H1 (cell line): ENCODE results near the gene DHDDS. TPM values are rescaled to one million over a fixed set of nuclear protein-coding genes. Genes with fewer than 3 reads are reported as not detected.
A peak's percentile ranks its signal among the peaks of the same experiment; 100 is the strongest.

Experiments
- CTCF ChIA-PET: fragments of 300-600 bp; sonication (Branson Sonifier 250); formaldehyde crosslinking; loops from one replicate; lab custom pipeline; 2021; ENCODE audit not compliant: partially characterized antibody; lab: Charles Lee
- POLR2A ChIA-PET: fragments of 300-600 bp; sonication (Branson Sonifier 250); formaldehyde crosslinking; loops from one replicate; lab custom pipeline; 2021; ENCODE audit warnings: inconsistent platforms; ENCODE audit not compliant: partially characterized antibody; lab: Charles Lee
- DNase-seq, 2 experiments: peaks; one replicate each; pipeline versions ENCODE4 v3.0.0 to v3.0.0-alpha.2; 2010 to 2022; ENCODE audit warnings: low spot score in 2 of 2, low read depth in 1 of 2, mixed read lengths in 1 of 2
- FAIRE-seq: peaks from 2 replicates; lab custom pipeline; 2011; peaks lifted over from hg19 to GRCh38; lab: Jason Lieb, UNC
- H2AFZ ChIP-seq: 2 replicates; pipeline ENCODE4 v1.8.1; 2012; ENCODE audit warnings: low read length, inconsistent platforms
- H2AK5ac ChIP-seq: 2 replicates; pipeline ENCODE4 v1.6.1; 2013; ENCODE audit warnings: low read depth, low read length
- H2BK120ac ChIP-seq: replicated peaks from 2 replicates; pipeline ENCODE3; 2013; ENCODE audit warnings: low read depth, low read length, inconsistent platforms
- H2BK12ac ChIP-seq: 2 replicates; pipeline ENCODE4 v1.6.1; 2013; ENCODE audit warnings: low read depth, low read length
- H2BK15ac ChIP-seq: 2 replicates; pipeline ENCODE4 v1.6.1; 2013; ENCODE audit warnings: low read length
- H2BK20ac ChIP-seq: 2 replicates; pipeline ENCODE4 v1.6.1; 2013; ENCODE audit warnings: low read length
- H2BK5ac ChIP-seq: 2 replicates; pipeline ENCODE4 v1.6.1; 2013; ENCODE audit warnings: low read depth, low read length
- H3K14ac ChIP-seq: 2 replicates; pipeline ENCODE4 v1.6.1; 2013; ENCODE audit warnings: inconsistent platforms; ENCODE audit not compliant: insufficient read length
- H3K18ac ChIP-seq: 2 replicates; pipeline ENCODE4 v1.6.1; 2013; ENCODE audit warnings: low read length; ENCODE audit errors: extremely low read depth
- H3K23ac ChIP-seq: 2 replicates; pipeline ENCODE4 v1.6.1; 2013; ENCODE audit warnings: inconsistent platforms; ENCODE audit not compliant: insufficient read length
- H3K23me2 ChIP-seq: 2 replicates; pipeline ENCODE4 v1.6.1; 2013; ENCODE audit warnings: low read depth, low read length
- H3K27ac ChIP-seq: 2 replicates; pipeline ENCODE4 v1.6.1; 2011; ENCODE audit warnings: low read depth, low read length, inconsistent platforms
- H3K27me3 ChIP-seq, 4 experiments: replicated peaks in 1 of 4; 1 replicate in 1 of 4; 2 replicates in 3 of 4; pipeline versions ENCODE4 v1.6.1 to v1.8.1; 2011 to 2013; ENCODE audit warnings: low read length in 3 of 4, mild to moderate bottlenecking in 3 of 4, inconsistent platforms in 2 of 4, mixed read lengths in 2 of 4, moderate library complexity in 1 of 4; ENCODE audit not compliant: control insufficient read depth in 3 of 4, insufficient read depth in 3 of 4; ENCODE audit errors: extremely low read depth in 1 of 4
- H3K36me3 ChIP-seq, 4 experiments: 2 replicates each; pipeline versions ENCODE4 v1.6.1 to v1.8.1; 2011 to 2013; ENCODE audit warnings: mild to moderate bottlenecking in 4 of 4, low read length in 3 of 4, moderate library complexity in 2 of 4, control low read depth in 1 of 4, inconsistent platforms in 1 of 4; ENCODE audit not compliant: insufficient read depth in 4 of 4, control insufficient read depth in 2 of 4
- H3K4ac ChIP-seq: replicated peaks from 2 replicates; pipeline ENCODE3; 2013; ENCODE audit warnings: low read length, low read depth, mixed read lengths, inconsistent platforms; ENCODE audit not compliant: insufficient read length
- H3K4me1 ChIP-seq, 4 experiments: replicated peaks in 1 of 4; 1 replicate in 1 of 4; 2 replicates in 3 of 4; pipeline versions ENCODE4 v1.6.1 to v1.8.1; 2011 to 2013; ENCODE audit warnings: low read length in 3 of 4, inconsistent platforms in 2 of 4, mixed read lengths in 1 of 4; ENCODE audit not compliant: insufficient read depth in 4 of 4, control insufficient read depth in 3 of 4
- H3K4me2 ChIP-seq, 2 experiments: 2 replicates each; pipeline versions ENCODE4 v1.6.1 to v1.8.1; 2011 to 2013; ENCODE audit warnings: low read depth in 2 of 2, low read length in 2 of 2, control low read depth in 1 of 2, inconsistent platforms in 1 of 2, mild to moderate bottlenecking in 1 of 2; ENCODE audit not compliant: insufficient read depth in 1 of 2
- H3K4me3 ChIP-seq, 4 experiments: fragments of 200-600, 300-600 bp in 1 of 4; sonication (generic), shearing (Covaris generic), sonication (Bioruptor Twin) in 1 of 4; 2 replicates each; pipeline versions ENCODE4 v1.5.1 to v1.8.1; 2011 to 2016; ENCODE audit warnings: low read length in 4 of 4, low read depth in 3 of 4, control low read depth in 2 of 4, inconsistent platforms in 2 of 4, mild to moderate bottlenecking in 2 of 4, mixed read lengths in 1 of 4, moderate library complexity in 1 of 4; ENCODE audit not compliant: insufficient read depth in 2 of 4; ENCODE audit errors: extremely low read depth in 1 of 4
- H3K56ac ChIP-seq: replicated peaks from 2 replicates; pipeline ENCODE3; 2013; ENCODE audit warnings: low read depth, mild to moderate bottlenecking, mixed read lengths, low read length, inconsistent platforms; ENCODE audit not compliant: insufficient read length
- H3K79me1 ChIP-seq: 2 replicates; pipeline ENCODE4 v1.6.1; 2013; ENCODE audit warnings: low read depth, low read length, control low read depth
- H3K79me2 ChIP-seq, 2 experiments: 2 replicates each; pipeline versions ENCODE4 v1.6.1 to v1.8.1; 2012 to 2013; ENCODE audit warnings: low read length in 2 of 2, mild to moderate bottlenecking in 2 of 2, inconsistent platforms in 1 of 2; ENCODE audit not compliant: insufficient read depth in 2 of 2, control insufficient read depth in 1 of 2
- H3K9ac ChIP-seq, 4 experiments: replicated peaks in 1 of 4; 1 replicate in 1 of 4; 2 replicates in 3 of 4; pipeline versions ENCODE4 v1.6.1 to v1.8.1; 2011 to 2013; ENCODE audit warnings: low read depth in 3 of 4, low read length in 3 of 4, control low read depth in 2 of 4, mild to moderate bottlenecking in 2 of 4, moderate library complexity in 2 of 4, inconsistent platforms in 1 of 4; ENCODE audit errors: extremely low read depth in 1 of 4
- H3K9me3 ChIP-seq, 2 experiments: 2 replicates each; pipeline versions ENCODE4 v1.6.1 to v1.8.1; 2012 to 2013; ENCODE audit warnings: mild to moderate bottlenecking in 2 of 2, moderate library complexity in 2 of 2, control low read depth in 1 of 2, inconsistent platforms in 1 of 2, low read depth in 1 of 2, low read length in 1 of 2, mixed read lengths in 1 of 2; ENCODE audit not compliant: insufficient read depth in 2 of 2
- H4K20me1 ChIP-seq, 2 experiments: replicated peaks in 1 of 2; 2 replicates each; pipeline versions ENCODE3 to v1.8.1; 2011 to 2013; ENCODE audit warnings: inconsistent platforms in 2 of 2, low read length in 2 of 2, mild to moderate bottlenecking in 1 of 2; ENCODE audit not compliant: insufficient read depth in 2 of 2, control insufficient read depth in 1 of 2
- H4K5ac ChIP-seq: 2 replicates; pipeline ENCODE4 v1.6.1; 2013; ENCODE audit warnings: low read length, low read depth, mixed read lengths, inconsistent platforms; ENCODE audit not compliant: insufficient read length
- H4K8ac ChIP-seq: 2 replicates; pipeline ENCODE4 v1.8.0; 2013; ENCODE audit warnings: mild to moderate bottlenecking, moderate library complexity, low read length, inconsistent platforms; ENCODE audit not compliant: insufficient read depth; ENCODE audit errors: extremely low read depth
- H4K91ac ChIP-seq: replicated peaks from 2 replicates; pipeline ENCODE3; 2013; ENCODE audit warnings: low read length, mixed read lengths, inconsistent platforms; ENCODE audit not compliant: insufficient read length
- CBX8 ChIP-seq: fragments of 300-800, 300-1000 bp; sonication (generic); IDR thresholded peaks from 2 replicates; pipeline ENCODE4 v1.7.1; 2016; ENCODE audit warnings: low read depth, low read length, borderline replicate concordance
- FOSL1 ChIP-seq: IDR thresholded peaks from 2 replicates; pipeline ENCODE4 v1.6.1; 2011; ENCODE audit warnings: mild to moderate bottlenecking, low read depth, low read length, moderate library complexity; ENCODE audit not compliant: insufficient read depth
- JUN ChIP-seq: IDR thresholded peaks from 2 replicates; pipeline ENCODE4 v1.6.1; 2011; ENCODE audit warnings: low read depth, mild to moderate bottlenecking, improper control_type of control experiment, low read length
- POLR2A ChIP-seq, 2 experiments: IDR thresholded peaks; 1 replicate in 1 of 2; 2 replicates in 1 of 2; pipeline ENCODE4 v1.6.1; 2011; ENCODE audit warnings: low read depth in 2 of 2, low read length in 2 of 2, mild to moderate bottlenecking in 2 of 2; ENCODE audit errors: control extremely low read depth in 1 of 2
- POLR2AphosphoS5 ChIP-seq: IDR thresholded peaks from 2 replicates; pipeline ENCODE4 v1.6.1; 2011; ENCODE audit warnings: low read depth, low read length
- TEAD4 ChIP-seq: IDR thresholded peaks from 2 replicates; pipeline ENCODE4 v1.6.1; 2012; ENCODE audit warnings: low read depth, low read length, inconsistent platforms, mixed read lengths
- WGBS, 2 experiments: shearing (Covaris generic) in 1 of 2; methylation state at CpG; one replicate each; pipeline versions ENCODE4 v1.1.6 to v1.1.7; 2013 to 2015; ENCODE audit warnings: low lambda C conversion rate in 2 of 2, mixed read lengths in 2 of 2, inconsistent platforms in 1 of 2, low coverage in 1 of 2, missing lambda C conversion rate in 1 of 2; ENCODE audit not compliant: insufficient replicate concordance in 2 of 2, insufficient coverage in 1 of 2, insufficient read length in 1 of 2; ENCODE audit errors: extremely low coverage in 1 of 2, missing lambda C conversion rate in 1 of 2; 5-methylcytosine and 5-hydroxymethylcytosine counted together
- polyA plus RNA-seq, 7 experiments: library from polyadenylated mRNA; depleted of rRNA in 3 of 7; stranded (reverse) in 5 of 7; unstranded in 2 of 7; fragments of >200 nt in 5 of 7; fragments of 200-250 nt in 2 of 7; gene quantifications; 1 replicate in 5 of 7; 2 replicates in 1 of 7; 4 replicates in 1 of 7; pipeline versions ENCODE4 v1.2.1 to v1.2.3, GENCODE V29; 2011 to 2013; ENCODE audit warnings: missing spikeins in 2 of 7, mixed read lengths in 2 of 7
- total RNA-seq: library from RNA; stranded (reverse); fragmentation: NEBNext Ultra II Directional; extraction: Animal tissue kit (Norgen Biotek cat#: 25700); gene quantifications from 2 replicates; pipeline ENCODE4 v1.2.1, GENCODE V29; 2021
- TF ChIP-seq, protein P1 (sequence below): IDR thresholded peaks from 2 replicates; pipeline ENCODE4 v1.6.1; 2012; ENCODE audit warnings: low read length, inconsistent platforms

DHDDS gene
- total and polyA plus RNA-seq, 2 of the 8 experiments (the other 6 are each of a cell fraction or from before 2014, with no cell fraction given): 28.3 to 44.6 TPM

DNA sequence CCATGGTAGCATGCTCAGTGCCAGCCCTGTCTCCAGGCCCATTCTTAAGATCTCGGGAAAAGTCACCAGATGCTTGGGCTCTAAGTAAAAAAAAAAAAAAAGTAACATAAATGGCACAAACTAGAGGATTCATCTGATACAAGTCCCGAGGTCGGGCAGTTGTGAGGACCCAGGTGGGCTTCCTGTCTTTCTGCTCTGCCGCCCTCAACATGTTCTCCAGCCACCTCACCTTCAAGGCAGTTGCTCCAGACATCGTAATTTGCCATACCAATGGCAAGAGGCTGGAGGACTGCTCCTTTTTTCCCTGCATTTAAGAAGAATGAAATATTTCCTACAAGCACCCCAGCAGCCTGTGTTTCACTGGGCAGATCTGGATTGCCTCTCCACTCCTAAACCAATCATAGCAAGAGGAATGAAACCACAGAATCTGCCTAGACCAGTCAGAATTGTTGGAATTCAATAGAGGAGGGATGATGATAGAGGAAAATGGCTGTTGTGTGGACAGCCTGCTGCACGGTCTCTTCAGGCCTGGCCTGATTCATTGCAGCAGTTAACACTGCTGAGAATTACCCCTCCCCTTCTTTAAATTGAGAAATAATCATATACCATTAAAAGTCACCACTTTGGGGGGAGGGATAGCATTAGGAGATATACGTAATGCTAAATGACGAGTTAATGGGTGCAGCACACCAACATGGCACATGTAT, 45.5 kb downstream of the DHDDS start:
- no peaks in the 10 kb centered on the region for H3K27me3 ChIP-seq
- H3K56ac ChIP-seq: no peak overlapping the region
- H3K4ac ChIP-seq: no peak overlapping the region
- no peaks in the 10 kb centered on the region; the same call in 1 of the 2 replicates for H3K79me1 ChIP-seq
- TF ChIP-seq CBX8 (no peak), POLR2AphosphoS5 (peak; percentile 86), JUN (no peak), POLR2A (IDR thresholded peaks at IDR 0.05; ENCODE audit: control extremely low read depth in 1 of 2, low read depth in 2 of 2, low read length in 2 of 2) (peak; percentile 42 to 76; a peak in 2 of 3 replicates), FOSL1 (no peak), TEAD4 (no peak)
- TF ChIP-seq, protein P1, sequence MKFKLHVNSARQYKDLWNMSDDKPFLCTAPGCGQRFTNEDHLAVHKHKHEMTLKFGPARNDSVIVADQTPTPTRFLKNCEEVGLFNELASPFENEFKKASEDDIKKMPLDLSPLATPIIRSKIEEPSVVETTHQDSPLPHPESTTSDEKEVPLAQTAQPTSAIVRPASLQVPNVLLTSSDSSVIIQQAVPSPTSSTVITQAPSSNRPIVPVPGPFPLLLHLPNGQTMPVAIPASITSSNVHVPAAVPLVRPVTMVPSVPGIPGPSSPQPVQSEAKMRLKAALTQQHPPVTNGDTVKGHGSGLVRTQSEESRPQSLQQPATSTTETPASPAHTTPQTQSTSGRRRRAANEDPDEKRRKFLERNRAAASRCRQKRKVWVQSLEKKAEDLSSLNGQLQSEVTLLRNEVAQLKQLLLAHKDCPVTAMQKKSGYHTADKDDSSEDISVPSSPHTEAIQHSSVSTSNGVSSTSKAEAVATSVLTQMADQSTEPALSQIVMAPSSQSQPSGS: peak; percentile 24; the same call in 1 of the 2 replicates
- peaks cover 2% of the 10 kb centered on the region; the same call in 1 of the 2 replicates for H3K23me2 ChIP-seq
- no peak overlapping the region for H3K18ac ChIP-seq
- H3K9ac ChIP-seq: no peak overlapping the region
- FAIRE-seq (no peak), DNase-seq (no peak)
- H2BK20ac ChIP-seq: no peak overlapping the region
- H4K8ac ChIP-seq: no peak overlapping the region
- peaks cover 5 to 15% of the 10 kb centered on the region in 2 experiments; a peak in 3 of 4 replicates for H3K79me2 ChIP-seq
- H3K23ac ChIP-seq: no peak overlapping the region
- no peak overlapping the region for H2BK15ac ChIP-seq
- no peak overlapping the region for H3K4me3 ChIP-seq
- H3K9me3 ChIP-seq: no peaks in the 10 kb centered on the region
- ChIA-PET CTCF (no interaction called here), POLR2A (interaction anchor here (0.8 to 2.9 kb wide), 10 partner anchors 10 to 127 kb away, joined by 3 to 23 read pairs (median 4); partner anchors contain the start of genes DHDDS and RPS6KA1)
- no peak overlapping the region for H3K27ac ChIP-seq
- H3K4me1 ChIP-seq: peaks cover 0 to 7% (median 1%) of the 10 kb centered on the region in 4 experiments; a peak in 2 of 7 replicates
- peaks cover 6 to 12% of the 10 kb centered on the region in 2 experiments for H4K20me1 ChIP-seq
- H2BK120ac ChIP-seq: no peak overlapping the region
- no peak overlapping the region for H2AK5ac ChIP-seq
- H4K5ac ChIP-seq: no peak overlapping the region
- H2BK5ac ChIP-seq: peak overlapping the region; percentile 19; the same call in 1 of the 2 replicates
- H2AFZ ChIP-seq: no peak overlapping the region
- H3K4me2 ChIP-seq: no peak overlapping the region
- WGBS, 2 experiments: 81% methylated on average over 8 of the region's 8 CpGs; no CpG with 5 or more reads in 1 of the 2 experiments
- H4K91ac ChIP-seq: no peak overlapping the region
- no peak overlapping the region for H2BK12ac ChIP-seq
- H3K36me3 ChIP-seq: peaks cover 21 to 52% (median 34%) of the 10 kb centered on the region in 4 experiments
- no peak overlapping the region for H3K14ac ChIP-seq
